CD4-positive, alpha-beta T cell treated with Interleukin-4 for 1 hour (primary cell): ENCODE data around the gene LMAN1L.
"Not testable (repeated sequence)": the region's sequence is repeated elsewhere in the genome, so short reads cannot be mapped to it uniquely, and the experiment has no call there.

Experiments used
- DNase-seq, 2 donors: peaks; one replicate each; pipeline ENCODE4 v3.0.0-alpha.2; 2020 to 2022

Gene LMAN1L

GRCh38 chr15:74782259-74783071, 30.2 kb upstream of the LMAN1L start:
- peak; percentile 67 to 68 for DNase-seq

GRCh38 chr15:74783072-74783807, 29.4 kb upstream of the LMAN1L start:
- DNase-seq, result peak; percentile 44 to 57

- no peak for DNase-seq
Observed at GRCh38 chr15:74783808-74784175, 28.8 kb upstream of the LMAN1L start.

GRCh38 chr15:74784426-74785193, 28.0 kb upstream of the LMAN1L start:
- no peak for DNase-seq

- peak; percentile 65 to 72 for DNase-seq
Observed at GRCh38 chr15:74785194-74786032, 27.2 kb upstream of the LMAN1L start.

GRCh38 chr15:74786081-74786480, 26.6 kb upstream of the LMAN1L start:
- DNase-seq, result not testable (repeated sequence)

GRCh38 chr15:74786551-74787165, 26.0 kb upstream of the LMAN1L start:
- peak in 1 of 2 donors; percentile 49 for DNase-seq

- peak; percentile 91 to 93 for DNase-seq
Observed at GRCh38 chr15:74787251-74788041, 25.2 kb upstream of the LMAN1L start.

- DNase-seq, result no peak
Observed at GRCh38 chr15:74788042-74788682, 24.5 kb upstream of the LMAN1L start.

- DNase-seq, result peak; percentile 59 to 66
Observed at GRCh38 chr15:74788683-74789151, 23.9 kb upstream of the LMAN1L start.

- peak; percentile 46 to 56 for DNase-seq
Observed at GRCh38 chr15:74789171-74789631, 23.4 kb upstream of the LMAN1L start.

GRCh38 chr15:74789741-74790079, 22.9 kb upstream of the LMAN1L start:
- no peak for DNase-seq

GRCh38 chr15:74790080-74790916, 22.3 kb upstream of the LMAN1L start:
- DNase-seq, result peak in 1 of 2 donors; percentile 55

- DNase-seq, result no peak
Observed at GRCh38 chr15:74791007-74791406, 21.6 kb upstream of the LMAN1L start.

- no peak for DNase-seq
Observed at GRCh38 chr15:74791667-74792066, 21.0 kb upstream of the LMAN1L start.

GRCh38 chr15:74792227-74793016, 20.2 kb upstream of the LMAN1L start:
- no peak for DNase-seq

- DNase-seq, result peak; percentile 78 to 82
Observed at GRCh38 chr15:74793135-74794028, 19.3 kb upstream of the LMAN1L start.
